OCI-LY7 (cell line): ENCODE measurements around the gene OSBPL7. TPM values are rescaled to one million over a fixed set of nuclear protein-coding genes. Genes with fewer than 3 reads are reported as not detected.
"Not testable (repeated sequence)": the region's sequence is repeated elsewhere in the genome, so short reads cannot be mapped to it uniquely, and the experiment has no call there.

Experiments
- BruUV-seq: library from RNA; stranded (reverse); fragments of 400-500 nt; replicated peaks from 2 replicates; lab custom pipeline; 2021; lab: Mats Ljungman, UMichigan
- CTCF ChIA-PET: fragments of 300-600 bp; sonication (Branson Sonifier 250); formaldehyde crosslinking; loops from one replicate; lab custom pipeline; 2022; ENCODE audit warnings: antibody characterized with exemption; ENCODE audit not compliant: unreplicated experiment; lab: Charles Lee
- POLR2A ChIA-PET: fragments of 300-600 bp; sonication (Branson Sonifier 250); formaldehyde crosslinking; loops from one replicate; lab custom pipeline; 2022; ENCODE audit warnings: antibody characterized with exemption; lab: Charles Lee
- DNase-seq: peaks from one replicate; pipeline ENCODE4 v3.0.0-alpha.2; 2015; ENCODE audit warnings: low spot score
- H2AFZ ChIP-seq: fragments of 200-600 bp; sonication (generic), shearing (Covaris generic); 2 replicates; pipeline ENCODE4 v1.6.1; 2014; ENCODE audit warnings: mild to moderate bottlenecking, antibody characterized with exemption, low read length, moderate library complexity
- H3K27ac ChIP-seq: fragments of 200-600 bp; sonication (generic); 2 replicates; pipeline ENCODE4 v1.5.1; 2014; ENCODE audit warnings: mixed run types, low read depth, mild to moderate bottlenecking, moderate library complexity, low read length, inconsistent platforms; ENCODE audit not compliant: poor library complexity, severe bottlenecking
- H3K36me3 ChIP-seq: fragments of 200-600 bp; sonication (generic); 2 replicates; pipeline ENCODE4 v1.6.1; 2014; ENCODE audit warnings: mild to moderate bottlenecking, antibody characterized with exemption, low read length, moderate library complexity, mixed read lengths; ENCODE audit not compliant: insufficient read depth
- H3K4me1 ChIP-seq: fragments of 200-600 bp; sonication (generic); 2 replicates; pipeline ENCODE4 v1.5.1; 2014; ENCODE audit warnings: mild to moderate bottlenecking, low read length; ENCODE audit not compliant: insufficient read depth, poor library complexity, severe bottlenecking
- H3K4me2 ChIP-seq: fragments of 200-600 bp; sonication (generic); 2 replicates; pipeline ENCODE4 v1.6.1; 2014; ENCODE audit warnings: mild to moderate bottlenecking, low read length
- H3K4me3 ChIP-seq: fragments of 200-600 bp; sonication (generic); 2 replicates; pipeline ENCODE4 v1.5.1; 2014; ENCODE audit warnings: mild to moderate bottlenecking, low read depth, low read length; ENCODE audit not compliant: poor library complexity, severe bottlenecking
- H3K79me2 ChIP-seq: fragments of 200-600 bp; sonication (generic); 2 replicates; pipeline ENCODE4 v1.6.1; 2016; ENCODE audit warnings: low read depth, mild to moderate bottlenecking, low read length, moderate library complexity, mixed read lengths; ENCODE audit not compliant: insufficient read depth
- H3K9me2 ChIP-seq: fragments of 200-600 bp; sonication (generic); 2 replicates; pipeline ENCODE4 v1.6.1; 2016; ENCODE audit warnings: mild to moderate bottlenecking, low read length, mixed read lengths; ENCODE audit not compliant: insufficient read depth
- H3K9me3 ChIP-seq: fragments of 200-600 bp; sonication (generic); 2 replicates; pipeline ENCODE4 v1.6.1; 2014; ENCODE audit warnings: mild to moderate bottlenecking, mixed run types, low read length, mixed read lengths
- H4K20me1 ChIP-seq: fragments of 200-600 bp; sonication (generic); 2 replicates; pipeline ENCODE4 v1.6.1; 2014; ENCODE audit warnings: mild to moderate bottlenecking, antibody characterized with exemption, low read length, moderate library complexity, mixed read lengths; ENCODE audit not compliant: insufficient read depth
- CTCF ChIP-seq: fragments of 200-600 bp; sonication (generic); conservative IDR thresholded peaks from 2 replicates; pipeline ENCODE4 v1.5.1; 2014; ENCODE audit warnings: mild to moderate bottlenecking, antibody characterized with exemption, low read length, moderate library complexity, mixed read lengths
- EZH2phosphoT487 ChIP-seq: fragments of 200-600 bp; sonication (generic); IDR thresholded peaks from 2 replicates; pipeline ENCODE4 v1.6.1; 2018; ENCODE audit warnings: low read depth, borderline replicate concordance, mild to moderate bottlenecking, mixed run types, antibody characterized with exemption, low read length, moderate library complexity, mixed read lengths
- intact Hi-C: fragments of 100-400 bp; cut with micrococcal nuclease; formaldehyde crosslinking; loops from one replicate; pipeline ENCODE4 v1.10.0; 2022; ENCODE audit not compliant: unreplicated experiment
- total RNA-seq, 2 experiments: library from RNA; depleted of rRNA in 1 of 2; stranded (reverse); fragments of >200 nt in 1 of 2; shearing (Covaris generic) in 1 of 2; gene quantifications; 2 replicates each; pipeline ENCODE4 v1.2.3, GENCODE V29; 2014 to 2022

Gene OSBPL7
- total RNA-seq, 2 experiments from 2014 or later: 24.4 to 35.7 TPM

DNA sequence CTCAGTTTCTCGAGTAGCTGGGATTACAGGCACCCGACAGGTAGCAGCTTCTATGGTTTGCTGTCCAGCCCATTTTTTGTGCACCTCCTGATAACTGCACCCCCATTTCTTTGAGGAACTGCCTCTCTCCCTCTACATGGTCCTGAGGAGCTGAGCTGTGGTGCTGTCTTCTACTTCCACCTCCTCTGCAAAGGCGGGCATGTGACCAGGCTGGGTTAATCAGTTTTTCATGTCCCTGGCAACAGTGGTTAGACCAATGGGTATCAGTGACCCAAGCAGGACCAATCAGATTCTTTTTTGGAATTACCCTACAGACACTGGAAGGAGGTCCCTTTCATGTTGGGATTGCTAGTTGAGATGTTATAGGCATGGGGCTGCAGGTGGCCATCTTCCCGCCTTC lies 47.3 kb downstream of the OSBPL7 start:
- H3K4me2 ChIP-seq: no peak overlapping the region
- no peaks in the 10 kb centered on the region for H3K9me2 ChIP-seq
- H3K4me3 ChIP-seq: no peak overlapping the region
- ChIA-PET POLR2A (no interaction called here), CTCF (no interaction called here)
- H3K9me3 ChIP-seq: no peaks in the 10 kb centered on the region
- no peak overlapping the region for H2AFZ ChIP-seq
- H3K27ac ChIP-seq: no peak overlapping the region
- H4K20me1 ChIP-seq: 0 out of 2 replicates have a peak, but pooled peaks cover 4% of the 10 kb centered on the region
- intact Hi-C loops: no loop called here
- no peaks in the 10 kb centered on the region for H3K4me1 ChIP-seq
- H3K36me3 ChIP-seq: no peaks in the 10 kb centered on the region
- no peak for DNase-seq
- no TSS peak for BruUV-seq
- H3K79me2 ChIP-seq: no peaks in the 10 kb centered on the region
- TF ChIP-seq CTCF: no peak
- no peak for TF ChIP-seq EZH2phosphoT487

DNA sequence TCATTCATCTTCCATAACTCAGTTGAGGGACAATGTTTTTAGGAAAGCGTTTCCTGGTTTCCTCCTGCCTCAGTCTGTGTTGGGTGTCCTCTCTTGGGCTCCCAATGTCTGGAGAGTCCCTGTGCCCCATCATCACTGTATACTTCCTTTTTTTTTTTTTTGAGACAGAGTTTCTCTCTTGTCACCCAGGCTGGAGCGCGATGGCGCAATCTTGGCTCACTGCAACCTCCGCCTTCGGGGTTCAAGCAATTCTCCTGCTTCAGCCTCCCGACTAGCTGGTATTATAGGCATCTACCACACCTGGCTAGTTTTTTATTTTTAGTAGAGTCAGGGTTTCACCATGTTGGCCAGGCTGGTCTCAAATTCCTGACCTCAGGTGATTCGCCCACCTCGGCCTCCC lies 47.9 kb downstream of the OSBPL7 start:
- H3K9me2 ChIP-seq, H4K20me1 ChIP-seq, H3K4me3 ChIP-seq, POLR2A ChIA-PET, H2AFZ ChIP-seq, H3K27ac ChIP-seq, H3K4me1 ChIP-seq, H3K4me2 ChIP-seq, H3K36me3 ChIP-seq, H3K79me2 ChIP-seq, H3K9me3 ChIP-seq, BruUV-seq, intact Hi-C loops, DNase-seq, CTCF ChIA-PET: not testable (repeated sequence)

DNA sequence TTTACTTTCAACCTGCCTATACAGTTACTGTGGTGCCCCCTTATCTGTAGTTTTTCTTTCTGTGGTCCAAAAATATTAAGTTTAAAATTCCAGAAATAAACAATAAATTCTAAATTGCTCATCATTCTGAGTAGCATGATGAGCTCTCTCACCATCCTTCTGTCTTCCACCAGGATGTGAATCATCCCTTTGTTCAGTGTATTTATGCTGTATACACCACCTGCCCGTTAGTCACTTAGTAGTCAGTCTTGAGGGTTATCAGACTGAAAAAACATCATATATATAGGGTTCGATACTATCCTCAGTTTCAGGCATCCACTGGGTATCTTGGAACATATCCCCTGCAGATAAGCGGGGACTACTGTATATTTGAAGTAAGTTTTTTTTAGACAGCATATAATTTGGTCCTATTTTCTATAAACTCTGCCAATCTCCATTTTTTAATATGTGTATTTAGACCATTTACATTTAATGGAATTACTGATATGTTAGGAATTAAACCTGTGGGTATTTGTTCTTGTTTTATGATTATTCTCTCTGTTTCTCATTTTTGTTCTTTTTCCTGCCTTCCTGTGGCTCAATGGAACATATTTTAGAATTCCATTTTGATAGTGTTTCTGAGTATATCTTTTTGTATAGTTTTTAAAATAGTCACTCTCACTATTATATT lies 57.5 kb downstream of the OSBPL7 start:
- intact Hi-C loops: no loop called here
- BruUV-seq: no TSS peak
- ChIA-PET CTCF (no interaction called here), POLR2A (no interaction called here)
- Histone ChIP-seq H2AFZ (no peak overlapping the region), H3K9me2 (no peaks in the 10 kb centered on the region), H3K4me1 (no peaks in the 10 kb centered on the region), H3K4me2 (no peak overlapping the region), H4K20me1 (no peaks in the 10 kb centered on the region), H3K79me2 (no peaks in the 10 kb centered on the region), H3K4me3 (no peak overlapping the region), H3K9me3 (0 out of 2 replicates have a peak, but pooled peaks cover 9% of the 10 kb centered on the region), H3K36me3 (no peaks in the 10 kb centered on the region), H3K27ac (no peak overlapping the region)
- TF ChIP-seq CTCF (no peak), EZH2phosphoT487 (no peak)
- no peak for DNase-seq
